ENCODE data around the gene GALNT5.

GALNT5 gene

GRCh38 chr2:157348291-157348921, 90.9 kb downstream of the GALNT5 start:
- TF ChIP-seq TAF1 (IDR thresholded peaks at IDR 0.05; ENCODE audit: low read depth, low read length): no peak
- no peak for TF ChIP-seq PAX5 (IDR thresholded peaks at IDR 0.05; ENCODE audit: insufficient read depth, low read length, severe bottlenecking)
- no peak for TF ChIP-seq POLR2AphosphoS5 (IDR thresholded peaks at IDR 0.05; ENCODE audit: low read depth, low read length)
- no peak for TF ChIP-seq POU2F2 (IDR thresholded peaks at IDR 0.05; ENCODE audit: low read depth, low read length)
- no peak for TF ChIP-seq SPI1 (IDR thresholded peaks at IDR 0.05; ENCODE audit: low read depth, low read length)
- no peak for TF ChIP-seq POLR2A (IDR thresholded peaks at IDR 0.05; ENCODE audit: low read depth, low read length)
- DNase-seq (ENCODE audit: insufficient read length, low spot score) (no peak), FAIRE-seq (no peak)

GRCh38 chr2:157349949-157350515, 92.5 kb downstream of the GALNT5 start:
- FAIRE-seq: no peak
- no peak for TF ChIP-seq SPI1 (IDR thresholded peaks at IDR 0.05; ENCODE audit: low read depth, low read length)
- no peak for TF ChIP-seq POLR2A (IDR thresholded peaks at IDR 0.05; ENCODE audit: low read depth, low read length)
- DNase-seq (ENCODE audit: insufficient read length, low spot score): no peak

- no peak for DNase-seq (ENCODE audit: insufficient read length, low spot score)
- no peak for FAIRE-seq
- TF ChIP-seq POU2F2 (IDR thresholded peaks at IDR 0.05; ENCODE audit: low read depth, low read length) (no peak), TAF1 (IDR thresholded peaks at IDR 0.05; ENCODE audit: low read depth, low read length) (no peak), POLR2A (IDR thresholded peaks at IDR 0.05; ENCODE audit: low read depth, low read length) (no peak), SPI1 (IDR thresholded peaks at IDR 0.05; ENCODE audit: low read depth, low read length) (no peak), PAX5 (IDR thresholded peaks at IDR 0.05; ENCODE audit: insufficient read depth, low read length, severe bottlenecking) (no peak), POLR2AphosphoS5 (IDR thresholded peaks at IDR 0.05; ENCODE audit: low read depth, low read length) (no peak)
Observed at GRCh38 chr2:157355618-157356017, 98.1 kb downstream of the GALNT5 start.

- TF ChIP-seq SPI1 (IDR thresholded peaks at IDR 0.05; ENCODE audit: low read depth, low read length) (peak; percentile 43), TAF1 (IDR thresholded peaks at IDR 0.05; ENCODE audit: low read depth, low read length) (no peak), POU2F2 (IDR thresholded peaks at IDR 0.05; ENCODE audit: low read depth, low read length) (no peak)
- no peak for FAIRE-seq
- no peak for DNase-seq (ENCODE audit: insufficient read length, low spot score)
Observed at GRCh38 chr2:157359628-157360027, 102.1 kb downstream of the GALNT5 start.

GRCh38 chr2:157361526-157361925, 104.0 kb downstream of the GALNT5 start:
- TF ChIP-seq PAX5 (IDR thresholded peaks at IDR 0.05; ENCODE audit: insufficient read depth, low read length, severe bottlenecking) (no peak), TAF1 (IDR thresholded peaks at IDR 0.05; ENCODE audit: low read depth, low read length) (no peak), POLR2A (IDR thresholded peaks at IDR 0.05; ENCODE audit: low read depth, low read length) (no peak), POLR2AphosphoS5 (IDR thresholded peaks at IDR 0.05; ENCODE audit: low read depth, low read length) (no peak), POU2F2 (IDR thresholded peaks at IDR 0.05; ENCODE audit: low read depth, low read length) (no peak), SPI1 (IDR thresholded peaks at IDR 0.05; ENCODE audit: low read depth, low read length) (no peak)
- no peak for FAIRE-seq
- no peak for DNase-seq (ENCODE audit: insufficient read length, low spot score)

GRCh38 chr2:157362627-157363026, 105.1 kb downstream of the GALNT5 start:
- no peak for DNase-seq (ENCODE audit: insufficient read length, low spot score)
- no peak for FAIRE-seq
- TF ChIP-seq SPI1 (IDR thresholded peaks at IDR 0.05; ENCODE audit: low read depth, low read length) (no peak), POLR2A (IDR thresholded peaks at IDR 0.05; ENCODE audit: low read depth, low read length) (no peak), POU2F2 (IDR thresholded peaks at IDR 0.05; ENCODE audit: low read depth, low read length) (no peak)

- TF ChIP-seq TAF1 (IDR thresholded peaks at IDR 0.05; ENCODE audit: low read depth, low read length) (no peak), POLR2A (IDR thresholded peaks at IDR 0.05; ENCODE audit: low read depth, low read length) (no peak), POLR2AphosphoS5 (IDR thresholded peaks at IDR 0.05; ENCODE audit: low read depth, low read length) (no peak), PAX5 (IDR thresholded peaks at IDR 0.05; ENCODE audit: insufficient read depth, low read length, severe bottlenecking) (no peak), SPI1 (IDR thresholded peaks at IDR 0.05; ENCODE audit: low read depth, low read length) (no peak), POU2F2 (IDR thresholded peaks at IDR 0.05; ENCODE audit: low read depth, low read length) (no peak)
- DNase-seq (ENCODE audit: insufficient read length, low spot score): no peak
- FAIRE-seq: no peak
Observed at GRCh38 chr2:157363612-157364101, 106.2 kb downstream of the GALNT5 start.
